ENCODE results near the gene SNRK.

Gene SNRK

DNA sequence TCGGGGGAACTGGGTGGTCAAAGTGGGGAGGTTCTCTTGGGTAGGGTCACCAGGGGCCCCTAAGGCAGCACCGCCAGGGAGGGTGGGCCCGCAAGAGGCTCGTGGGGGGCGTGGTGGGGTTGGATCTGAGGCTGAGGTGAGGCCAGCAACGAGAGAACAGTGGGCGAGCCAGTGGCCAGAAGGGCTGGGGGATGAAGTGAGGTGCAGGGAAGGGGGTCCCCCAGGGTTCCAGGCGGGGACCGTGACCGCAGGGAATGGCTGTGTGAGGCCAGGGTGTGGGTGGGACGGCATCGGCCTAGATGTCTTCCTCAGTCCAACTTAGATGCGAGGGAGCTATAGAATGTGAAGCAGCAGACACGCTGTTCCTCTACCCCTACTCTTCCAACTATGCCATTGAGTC lies 78.2 kb downstream of the SNRK start:
- no peaks in the 10 kb centered on the region for H3K36me3 ChIP-seq (ENCODE audit: control insufficient read depth, insufficient read depth, low read length)
- H3K27ac ChIP-seq (ENCODE audit: insufficient read depth, low read length, poor library complexity, severe bottlenecking), result no peak overlapping the region
- DNase-seq, result no peak
- no peaks in the 10 kb centered on the region for H3K4me1 ChIP-seq (ENCODE audit: control insufficient read depth, insufficient read depth, low read length, poor library complexity, severe bottlenecking)
- no peak overlapping the region for H3K4me3 ChIP-seq (ENCODE audit: insufficient read depth, low read depth, low read length, poor library complexity, severe bottlenecking)
- H3K27me3 ChIP-seq (replicated peaks; ENCODE audit: control insufficient read depth, insufficient read depth, low read length, poor library complexity, severe bottlenecking), result no peaks in the 10 kb centered on the region
- H3K9me3 ChIP-seq (ENCODE audit: control insufficient read depth, low read length), result no peaks in the 10 kb centered on the region

GRCh38 chr3:43364926-43365325 lies 78.6 kb downstream of the SNRK start:
- DNase-seq, result no peak
- Histone ChIP-seq H3K9me3 (ENCODE audit: control insufficient read depth, low read length) (no peaks in the 10 kb centered on the region), H3K36me3 (ENCODE audit: control insufficient read depth, insufficient read depth, low read length) (no peaks in the 10 kb centered on the region), H3K27ac (ENCODE audit: insufficient read depth, low read length, poor library complexity, severe bottlenecking) (no peak overlapping the region), H3K27me3 (replicated peaks; ENCODE audit: control insufficient read depth, insufficient read depth, low read length, poor library complexity, severe bottlenecking) (no peaks in the 10 kb centered on the region), H3K4me1 (ENCODE audit: control insufficient read depth, insufficient read depth, low read length, poor library complexity, severe bottlenecking) (no peaks in the 10 kb centered on the region), H3K4me3 (ENCODE audit: insufficient read depth, low read depth, low read length, poor library complexity, severe bottlenecking) (no peak overlapping the region)

DNA sequence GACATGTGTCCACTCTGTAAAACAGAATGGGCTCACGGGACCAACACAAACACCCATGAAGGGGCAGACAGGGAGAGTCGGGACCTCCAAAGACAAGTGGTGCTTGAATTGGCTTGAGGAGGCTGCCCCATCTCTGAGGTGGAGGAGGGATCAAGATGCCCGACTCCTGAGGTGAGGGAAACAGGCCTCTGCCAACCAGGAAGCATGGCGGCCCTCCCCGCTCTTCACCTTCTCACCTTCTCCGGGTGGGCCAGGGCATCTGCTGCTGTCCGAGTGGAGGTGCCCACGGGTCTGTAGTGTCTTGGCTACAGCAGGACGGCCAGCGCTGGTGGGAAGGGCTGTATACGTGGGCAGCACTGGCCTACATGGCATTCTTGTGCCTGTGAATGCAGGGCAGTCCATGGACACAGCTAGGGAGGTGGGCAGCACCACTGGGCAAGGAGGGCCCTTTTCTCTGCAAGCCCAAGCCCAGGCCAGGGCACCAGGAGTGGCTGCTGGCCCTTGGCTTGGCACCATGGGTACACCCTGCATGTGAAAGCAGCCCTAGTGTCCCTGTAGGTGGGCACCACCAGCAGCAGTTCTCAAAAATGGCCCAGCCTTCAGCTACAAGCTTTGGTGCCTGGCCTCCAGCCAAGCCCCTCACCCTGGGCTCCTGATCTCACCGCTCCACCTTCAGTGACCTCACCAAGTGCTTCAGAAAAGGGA lies 79.4 kb downstream of the SNRK start:
- H3K27me3 ChIP-seq (replicated peaks; ENCODE audit: control insufficient read depth, insufficient read depth, low read length, poor library complexity, severe bottlenecking), result no peaks in the 10 kb centered on the region
- no peaks in the 10 kb centered on the region for H3K4me1 ChIP-seq (ENCODE audit: control insufficient read depth, insufficient read depth, low read length, poor library complexity, severe bottlenecking)
- no peak overlapping the region for H3K27ac ChIP-seq (ENCODE audit: insufficient read depth, low read length, poor library complexity, severe bottlenecking)
- H3K4me3 ChIP-seq (ENCODE audit: insufficient read depth, low read depth, low read length, poor library complexity, severe bottlenecking), result no peak overlapping the region
- H3K9me3 ChIP-seq (ENCODE audit: control insufficient read depth, low read length), result no peaks in the 10 kb centered on the region
- no peak for DNase-seq
- H3K36me3 ChIP-seq (ENCODE audit: control insufficient read depth, insufficient read depth, low read length), result no peaks in the 10 kb centered on the region

DNA sequence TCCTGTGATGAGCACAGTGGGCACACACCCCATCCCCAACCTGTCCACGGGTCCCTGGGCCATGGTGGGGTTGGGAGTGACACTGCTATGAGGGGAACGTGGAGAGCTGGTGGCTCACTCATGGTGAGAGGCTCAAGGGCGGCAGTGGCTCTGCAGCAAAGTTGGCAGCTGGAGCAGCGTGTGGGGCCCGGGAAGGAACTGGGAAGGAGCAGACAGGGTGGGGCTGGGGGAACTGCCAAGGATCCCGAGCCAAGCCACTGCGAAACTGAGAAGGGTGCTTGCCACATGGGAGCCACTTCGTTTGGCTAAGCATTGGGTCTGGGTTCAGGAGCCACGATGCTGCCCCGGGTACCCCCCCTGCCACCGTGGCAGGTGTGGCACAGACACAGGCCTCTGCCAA lies 80.1 kb downstream of the SNRK start:
- H3K4me3 ChIP-seq (ENCODE audit: insufficient read depth, low read depth, low read length, poor library complexity, severe bottlenecking), result no peak overlapping the region
- H3K9me3 ChIP-seq (ENCODE audit: control insufficient read depth, low read length), result no peaks in the 10 kb centered on the region
- H3K36me3 ChIP-seq (ENCODE audit: control insufficient read depth, insufficient read depth, low read length), result no peaks in the 10 kb centered on the region
- DNase-seq, result no peak
- H3K27ac ChIP-seq (ENCODE audit: insufficient read depth, low read length, poor library complexity, severe bottlenecking), result no peak overlapping the region
- no peaks in the 10 kb centered on the region for H3K4me1 ChIP-seq (ENCODE audit: control insufficient read depth, insufficient read depth, low read length, poor library complexity, severe bottlenecking)
- no peaks in the 10 kb centered on the region for H3K27me3 ChIP-seq (replicated peaks; ENCODE audit: control insufficient read depth, insufficient read depth, low read length, poor library complexity, severe bottlenecking)

- no peak for DNase-seq
- Histone ChIP-seq H3K4me3 (ENCODE audit: insufficient read depth, low read depth, low read length, poor library complexity, severe bottlenecking) (no peak overlapping the region), H3K27me3 (replicated peaks; ENCODE audit: control insufficient read depth, insufficient read depth, low read length, poor library complexity, severe bottlenecking) (no peaks in the 10 kb centered on the region), H3K4me1 (ENCODE audit: control insufficient read depth, insufficient read depth, low read length, poor library complexity, severe bottlenecking) (no peaks in the 10 kb centered on the region), H3K9me3 (ENCODE audit: control insufficient read depth, low read length) (no peaks in the 10 kb centered on the region), H3K36me3 (ENCODE audit: control insufficient read depth, insufficient read depth, low read length) (no peaks in the 10 kb centered on the region), H3K27ac (ENCODE audit: insufficient read depth, low read length, poor library complexity, severe bottlenecking) (no peak overlapping the region)
These were observed 80.5 kb downstream of the SNRK start for GRCh38 chr3:43366885-43367284.

DNA sequence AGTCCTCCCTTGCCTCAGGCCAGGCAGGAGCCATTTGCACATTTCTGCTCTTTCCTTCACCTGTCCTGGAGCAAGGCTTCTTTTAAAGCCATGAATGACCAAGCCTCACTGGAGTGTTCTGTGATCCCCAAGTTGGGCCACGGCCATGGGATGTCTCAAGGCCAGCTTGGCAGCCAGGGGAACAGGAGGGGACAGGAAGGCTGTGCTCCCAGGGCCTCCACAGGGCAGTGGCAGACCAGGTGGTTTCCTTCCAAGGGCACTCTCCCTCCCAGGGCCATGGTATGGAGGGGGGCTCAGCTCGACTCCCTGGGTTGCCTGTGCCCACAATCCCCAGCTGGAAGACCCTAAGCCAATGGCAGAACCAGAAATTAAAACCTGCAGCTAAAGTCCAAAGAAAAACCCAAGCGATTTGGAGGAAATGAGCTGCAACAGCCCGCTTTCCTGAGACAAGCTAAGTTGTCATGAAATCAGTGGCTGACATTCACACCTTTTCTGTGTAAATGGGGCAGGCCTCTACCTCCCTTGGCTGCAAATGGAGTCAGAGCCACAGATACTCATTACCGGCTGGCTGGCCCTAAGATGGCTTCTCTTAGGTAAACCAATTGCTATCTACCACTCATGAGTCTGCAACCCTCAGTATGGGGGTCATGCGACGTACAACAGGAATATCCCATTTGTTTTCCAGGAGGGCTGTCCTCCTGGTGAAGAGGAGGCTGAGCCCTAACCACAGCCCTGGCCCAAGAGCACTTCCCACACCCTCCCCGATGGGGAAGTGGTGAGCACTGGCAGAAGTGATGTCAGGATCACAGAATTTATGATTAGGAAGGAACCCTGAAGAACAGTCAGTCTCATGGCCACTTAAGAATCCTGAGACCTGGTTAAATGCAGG lies 83.3 kb downstream of the SNRK start:
- Histone ChIP-seq H3K27me3 (replicated peaks; ENCODE audit: control insufficient read depth, insufficient read depth, low read length, poor library complexity, severe bottlenecking) (no peaks in the 10 kb centered on the region), H3K36me3 (ENCODE audit: control insufficient read depth, insufficient read depth, low read length) (no peaks in the 10 kb centered on the region), H3K27ac (ENCODE audit: insufficient read depth, low read length, poor library complexity, severe bottlenecking) (no peak overlapping the region), H3K4me3 (ENCODE audit: insufficient read depth, low read depth, low read length, poor library complexity, severe bottlenecking) (no peak overlapping the region), H3K9me3 (ENCODE audit: control insufficient read depth, low read length) (no peaks in the 10 kb centered on the region), H3K4me1 (ENCODE audit: control insufficient read depth, insufficient read depth, low read length, poor library complexity, severe bottlenecking) (no peaks in the 10 kb centered on the region)
- no peak for DNase-seq

DNA sequence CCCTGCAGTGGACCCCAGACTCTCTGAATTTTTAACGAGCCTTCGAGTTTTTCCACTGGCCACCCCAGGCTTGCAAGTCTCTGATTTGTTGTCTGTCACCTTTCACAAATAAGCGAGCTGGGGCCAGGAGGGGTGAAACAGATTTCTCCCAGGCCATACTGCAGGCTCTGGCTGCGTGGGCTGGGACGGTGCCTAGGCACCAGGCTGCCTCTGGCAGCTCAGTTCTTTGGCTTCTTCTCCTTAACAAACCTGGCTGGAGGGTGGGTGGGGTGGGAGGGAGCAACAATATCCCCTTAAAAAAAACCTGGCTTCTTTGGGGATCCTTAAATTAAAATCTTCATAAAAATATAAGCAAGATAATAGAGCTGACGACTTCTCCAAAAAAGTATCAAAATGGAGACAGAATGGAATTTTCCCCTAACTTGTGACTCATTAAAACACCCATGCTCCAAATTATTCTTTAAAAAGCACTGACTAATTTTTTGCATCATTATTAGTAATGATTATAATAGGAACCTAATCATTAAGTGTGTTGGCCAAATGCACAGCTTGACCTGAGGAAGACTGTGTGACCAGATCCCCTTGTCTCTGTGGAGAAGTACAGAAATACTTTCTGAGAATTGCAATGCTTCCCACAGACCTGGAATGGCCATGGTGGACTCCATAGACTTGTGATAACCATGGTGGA lies 84.1 kb downstream of the SNRK start:
- no peaks in the 10 kb centered on the region for H3K9me3 ChIP-seq (ENCODE audit: control insufficient read depth, low read length)
- no peaks in the 10 kb centered on the region for H3K4me1 ChIP-seq (ENCODE audit: control insufficient read depth, insufficient read depth, low read length, poor library complexity, severe bottlenecking)
- H3K27ac ChIP-seq (ENCODE audit: insufficient read depth, low read length, poor library complexity, severe bottlenecking), result no peak overlapping the region
- no peak for DNase-seq
- no peaks in the 10 kb centered on the region for H3K36me3 ChIP-seq (ENCODE audit: control insufficient read depth, insufficient read depth, low read length)
- H3K4me3 ChIP-seq (ENCODE audit: insufficient read depth, low read depth, low read length, poor library complexity, severe bottlenecking), result no peak overlapping the region
- H3K27me3 ChIP-seq (replicated peaks; ENCODE audit: control insufficient read depth, insufficient read depth, low read length, poor library complexity, severe bottlenecking), result no peaks in the 10 kb centered on the region

DNA sequence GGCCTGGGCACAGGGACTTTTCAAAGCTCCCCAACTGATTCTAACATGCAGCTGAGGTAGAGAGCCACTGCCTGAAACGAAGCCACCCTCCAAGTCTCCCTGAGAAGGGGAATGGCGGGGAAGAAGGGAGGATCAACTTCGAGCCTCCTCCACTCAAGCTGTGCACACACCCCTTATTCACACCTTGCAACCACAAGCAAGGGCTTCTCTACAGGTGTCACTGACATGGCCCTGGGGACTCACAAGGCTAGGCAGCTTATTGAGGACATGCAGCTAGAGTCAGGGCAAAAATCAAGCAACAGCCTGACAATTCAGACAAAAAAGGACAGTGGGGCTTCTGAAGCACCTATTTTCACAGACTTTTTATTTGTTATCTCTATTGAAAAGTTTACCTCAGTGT lies 85.2 kb downstream of the SNRK start:
- no peak for DNase-seq
- no peak overlapping the region for H3K4me3 ChIP-seq (ENCODE audit: insufficient read depth, low read depth, low read length, poor library complexity, severe bottlenecking)

DNA sequence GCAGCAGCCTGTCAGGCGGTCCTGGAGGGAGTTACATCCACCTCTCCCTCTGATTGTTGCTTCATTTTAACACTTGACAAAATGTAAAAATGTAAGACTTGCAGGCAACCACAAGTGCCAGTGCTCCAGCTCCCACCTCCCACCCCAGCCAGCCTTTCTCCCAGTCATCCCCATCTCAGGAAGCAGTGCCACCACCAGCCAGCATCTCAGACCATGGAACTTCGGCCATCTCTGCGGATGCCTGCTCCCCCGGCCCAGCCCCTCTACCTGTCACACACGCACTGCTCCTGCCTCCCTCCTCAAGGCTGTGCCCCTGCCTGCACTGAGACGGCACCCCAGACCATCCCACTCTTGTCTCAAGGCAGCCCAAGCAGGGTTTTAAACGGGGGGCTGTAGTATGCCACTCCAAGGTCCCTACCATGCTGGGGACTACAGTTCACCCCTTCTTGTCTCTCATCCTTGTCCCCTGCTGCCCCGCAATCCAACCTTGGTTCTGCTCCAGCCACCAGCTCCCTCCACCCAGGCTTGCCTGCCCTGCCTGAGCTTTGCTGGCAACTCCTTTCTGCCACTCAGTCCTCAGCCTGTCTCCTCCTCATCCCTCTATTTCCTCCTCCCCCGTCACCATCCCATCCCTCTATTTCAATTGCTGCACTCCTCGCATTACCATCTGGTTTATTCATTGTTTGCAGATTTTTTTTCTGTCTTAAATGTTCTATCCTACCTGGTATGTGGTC lies 85.8 kb downstream of the SNRK start:
- Histone ChIP-seq H3K9me3 (ENCODE audit: control insufficient read depth, low read length) (no peaks in the 10 kb centered on the region), H3K27me3 (replicated peaks; ENCODE audit: control insufficient read depth, insufficient read depth, low read length, poor library complexity, severe bottlenecking) (no peaks in the 10 kb centered on the region), H3K27ac (ENCODE audit: insufficient read depth, low read length, poor library complexity, severe bottlenecking) (no peak overlapping the region), H3K36me3 (ENCODE audit: control insufficient read depth, insufficient read depth, low read length) (no peaks in the 10 kb centered on the region), H3K4me3 (ENCODE audit: insufficient read depth, low read depth, low read length, poor library complexity, severe bottlenecking) (no peak overlapping the region), H3K4me1 (ENCODE audit: control insufficient read depth, insufficient read depth, low read length, poor library complexity, severe bottlenecking) (no peaks in the 10 kb centered on the region)
- no peak for DNase-seq

More for the DNA sequence above, 85.2 kb downstream of the SNRK start:
- H3K4me1 ChIP-seq (ENCODE audit: control insufficient read depth, insufficient read depth, low read length, poor library complexity, severe bottlenecking), result no peaks in the 10 kb centered on the region
- H3K9me3 ChIP-seq (ENCODE audit: control insufficient read depth, low read length), result no peaks in the 10 kb centered on the region
- H3K36me3 ChIP-seq (ENCODE audit: control insufficient read depth, insufficient read depth, low read length), result no peaks in the 10 kb centered on the region
- no peak overlapping the region for H3K27ac ChIP-seq (ENCODE audit: insufficient read depth, low read length, poor library complexity, severe bottlenecking)
- no peaks in the 10 kb centered on the region for H3K27me3 ChIP-seq (replicated peaks; ENCODE audit: control insufficient read depth, insufficient read depth, low read length, poor library complexity, severe bottlenecking)
